GM12872 (cell line): ENCODE results near the gene FGFRL1.

ENCODE experiments used
- CTCF ChIP-seq: IDR thresholded peaks from 3 replicates; pipeline ENCODE4 v1.5.1; 2011; ENCODE audit warnings: low read depth, mild to moderate bottlenecking, low read length, moderate library complexity; ENCODE audit not compliant: insufficient read depth

The FGFRL1 gene

GRCh38 chr4:966266-967112 lies 44.9 kb upstream of the FGFRL1 start:
- no peak for TF ChIP-seq CTCF

GRCh38 chr4:967113-968104 lies 44.0 kb upstream of the FGFRL1 start:
- no peak for TF ChIP-seq CTCF

GRCh38 chr4:968221-968620 lies 43.2 kb upstream of the FGFRL1 start:
- TF ChIP-seq CTCF = no peak

- TF ChIP-seq CTCF = no peak
Measured at GRCh38 chr4:968621-969394, 42.6 kb upstream of the FGFRL1 start.

GRCh38 chr4:970046-970745 lies 41.2 kb upstream of the FGFRL1 start:
- TF ChIP-seq CTCF = no peak

- no peak for TF ChIP-seq CTCF
Measured at GRCh38 chr4:970854-971520, 40.4 kb upstream of the FGFRL1 start.
